Liver (tissue), 3 donors: ENCODE measurements around the gene WRAP73.

Experiments used
- EGR1 ChIP-seq, 2 donors: IDR thresholded peaks; 2 replicates each; pipeline ENCODE4 v1.6.1; 2016 to 2018; ENCODE audit warnings: antibody characterized with exemption in 2 of 2, low read depth in 2 of 2
- FOXA1 ChIP-seq: IDR thresholded peaks from 2 replicates; pipeline ENCODE4 v1.6.1; 2016; ENCODE audit warnings: antibody characterized with exemption
- GABPA ChIP-seq, 2 donors: IDR thresholded peaks in 1 of 2; conservative IDR thresholded peaks in 1 of 2; 2 replicates each; pipeline ENCODE4 v1.6.1; 2016; ENCODE audit warnings: antibody characterized with exemption in 2 of 2, mild to moderate bottlenecking in 1 of 2, moderate library complexity in 1 of 2
- JUND ChIP-seq, 2 donors: IDR thresholded peaks; 2 replicates each; pipeline ENCODE4 v1.6.1; 2016; ENCODE audit warnings: antibody characterized with exemption in 2 of 2
- RAD21 ChIP-seq, 2 donors: IDR thresholded peaks; 2 replicates each; pipeline ENCODE4 v1.6.1; 2016; ENCODE audit warnings: antibody characterized with exemption in 2 of 2, mild to moderate bottlenecking in 2 of 2
- SP1 ChIP-seq: IDR thresholded peaks from 2 replicates; pipeline ENCODE4 v1.6.1; 2018; ENCODE audit warnings: antibody characterized with exemption, mild to moderate bottlenecking
- TAF1 ChIP-seq: conservative IDR thresholded peaks from 2 replicates; pipeline ENCODE4 v1.6.1; 2016; ENCODE audit warnings: antibody characterized with exemption, mild to moderate bottlenecking
- YY1 ChIP-seq: IDR thresholded peaks from 2 replicates; pipeline ENCODE4 v1.6.1; 2016; ENCODE audit warnings: antibody characterized with exemption, mild to moderate bottlenecking
- TF ChIP-seq, protein P1 (sequence below): IDR thresholded peaks from 2 replicates; pipeline ENCODE4 v1.6.1; 2016; ENCODE audit warnings: antibody characterized with exemption
- TF ChIP-seq, protein P2 (sequence below): fragments of 150-350 bp; IDR thresholded peaks from 2 replicates; pipeline ENCODE4 v1.5.1; 2017; ENCODE audit warnings: improper control_type of control experiment, low read depth, low read length; ENCODE audit not compliant: missing input control
- TF ChIP-seq, protein P3 (sequence below): IDR thresholded peaks from 2 replicates; pipeline ENCODE4 v1.6.1; 2016; ENCODE audit warnings: antibody characterized with exemption
- donor health status: healthy.
- donor health status: healthy.

DNA sequence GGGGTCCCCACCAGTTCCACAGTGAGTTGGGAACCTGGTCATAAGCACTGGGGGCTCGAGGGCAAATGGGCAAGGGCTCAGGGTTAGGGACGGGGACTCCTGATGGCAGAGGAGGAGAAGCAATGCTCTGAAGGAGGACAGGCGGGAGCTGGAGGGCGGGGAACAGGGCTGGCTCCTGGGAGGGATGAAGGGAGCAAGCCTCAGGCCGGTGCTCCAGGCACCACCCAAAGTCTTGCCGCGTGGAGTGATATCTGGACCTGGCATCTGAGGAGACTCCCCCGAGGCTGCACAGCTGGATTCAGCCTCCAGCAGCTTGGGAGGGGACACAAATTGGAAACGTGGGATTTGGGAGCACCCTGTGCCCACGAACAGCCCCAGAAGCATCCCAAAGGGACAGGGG, 49.5 kb downstream of the WRAP73 start:
- TF ChIP-seq, protein P1, sequence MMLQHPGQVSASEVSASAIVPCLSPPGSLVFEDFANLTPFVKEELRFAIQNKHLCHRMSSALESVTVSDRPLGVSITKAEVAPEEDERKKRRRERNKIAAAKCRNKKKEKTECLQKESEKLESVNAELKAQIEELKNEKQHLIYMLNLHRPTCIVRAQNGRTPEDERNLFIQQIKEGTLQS = no peak
- TF ChIP-seq JUND (IDR thresholded peaks at IDR 0.05) (no peak), RAD21 (IDR thresholded peaks at IDR 0.05) (no peak), TAF1 (no peak), SP1 (no peak), GABPA (IDR thresholded peaks at IDR 0.05 in 1 of 2, conservative IDR thresholded peaks at IDR 0.05 in 1 of 2) (no peak), EGR1 (IDR thresholded peaks at IDR 0.05; ENCODE audit: low read depth in 2 of 2) (no peak), YY1 (no peak), FOXA1 (no peak)
- TF ChIP-seq, protein P2, sequence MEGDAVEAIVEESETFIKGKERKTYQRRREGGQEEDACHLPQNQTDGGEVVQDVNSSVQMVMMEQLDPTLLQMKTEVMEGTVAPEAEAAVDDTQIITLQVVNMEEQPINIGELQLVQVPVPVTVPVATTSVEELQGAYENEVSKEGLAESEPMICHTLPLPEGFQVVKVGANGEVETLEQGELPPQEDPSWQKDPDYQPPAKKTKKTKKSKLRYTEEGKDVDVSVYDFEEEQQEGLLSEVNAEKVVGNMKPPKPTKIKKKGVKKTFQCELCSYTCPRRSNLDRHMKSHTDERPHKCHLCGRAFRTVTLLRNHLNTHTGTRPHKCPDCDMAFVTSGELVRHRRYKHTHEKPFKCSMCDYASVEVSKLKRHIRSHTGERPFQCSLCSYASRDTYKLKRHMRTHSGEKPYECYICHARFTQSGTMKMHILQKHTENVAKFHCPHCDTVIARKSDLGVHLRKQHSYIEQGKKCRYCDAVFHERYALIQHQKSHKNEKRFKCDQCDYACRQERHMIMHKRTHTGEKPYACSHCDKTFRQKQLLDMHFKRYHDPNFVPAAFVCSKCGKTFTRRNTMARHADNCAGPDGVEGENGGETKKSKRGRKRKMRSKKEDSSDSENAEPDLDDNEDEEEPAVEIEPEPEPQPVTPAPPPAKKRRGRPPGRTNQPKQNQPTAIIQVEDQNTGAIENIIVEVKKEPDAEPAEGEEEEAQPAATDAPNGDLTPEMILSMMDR = no peak
- TF ChIP-seq, protein P3, sequence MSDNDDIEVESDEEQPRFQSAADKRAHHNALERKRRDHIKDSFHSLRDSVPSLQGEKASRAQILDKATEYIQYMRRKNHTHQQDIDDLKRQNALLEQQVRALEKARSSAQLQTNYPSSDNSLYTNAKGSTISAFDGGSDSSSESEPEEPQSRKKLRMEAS = no peak
